GM12801 (cell line): ENCODE results near the gene OR51G1.

Experiments
- TF ChIP-seq, protein P1 (sequence below): IDR thresholded peaks from one replicate; pipeline ENCODE4 v1.5.1; 2011; ENCODE audit warnings: control low read depth; ENCODE audit not compliant: insufficient read length; ENCODE audit errors: extremely low read depth

The OR51G1 gene

DNA sequence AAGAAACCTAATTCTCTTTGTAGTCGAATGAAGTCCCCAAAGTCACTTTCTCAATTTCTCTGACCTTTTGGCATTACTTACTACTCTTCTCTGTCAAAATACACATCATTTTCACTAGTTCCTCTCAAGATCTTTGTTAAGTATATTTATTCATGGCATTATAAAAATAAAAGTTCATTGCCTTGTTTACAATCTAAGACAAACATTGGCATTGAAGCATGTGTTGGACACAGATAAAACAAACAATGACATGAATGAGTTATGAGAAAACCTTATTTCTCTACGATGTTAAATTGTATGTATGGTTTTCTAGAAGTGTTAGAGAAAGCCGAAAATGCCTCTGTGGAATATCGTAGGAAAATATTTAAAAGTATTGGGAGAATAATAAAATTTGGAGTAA lies 8.6 kb upstream of the OR51G1 start:
- TF ChIP-seq, protein P1, sequence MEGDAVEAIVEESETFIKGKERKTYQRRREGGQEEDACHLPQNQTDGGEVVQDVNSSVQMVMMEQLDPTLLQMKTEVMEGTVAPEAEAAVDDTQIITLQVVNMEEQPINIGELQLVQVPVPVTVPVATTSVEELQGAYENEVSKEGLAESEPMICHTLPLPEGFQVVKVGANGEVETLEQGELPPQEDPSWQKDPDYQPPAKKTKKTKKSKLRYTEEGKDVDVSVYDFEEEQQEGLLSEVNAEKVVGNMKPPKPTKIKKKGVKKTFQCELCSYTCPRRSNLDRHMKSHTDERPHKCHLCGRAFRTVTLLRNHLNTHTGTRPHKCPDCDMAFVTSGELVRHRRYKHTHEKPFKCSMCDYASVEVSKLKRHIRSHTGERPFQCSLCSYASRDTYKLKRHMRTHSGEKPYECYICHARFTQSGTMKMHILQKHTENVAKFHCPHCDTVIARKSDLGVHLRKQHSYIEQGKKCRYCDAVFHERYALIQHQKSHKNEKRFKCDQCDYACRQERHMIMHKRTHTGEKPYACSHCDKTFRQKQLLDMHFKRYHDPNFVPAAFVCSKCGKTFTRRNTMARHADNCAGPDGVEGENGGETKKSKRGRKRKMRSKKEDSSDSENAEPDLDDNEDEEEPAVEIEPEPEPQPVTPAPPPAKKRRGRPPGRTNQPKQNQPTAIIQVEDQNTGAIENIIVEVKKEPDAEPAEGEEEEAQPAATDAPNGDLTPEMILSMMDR = no peak

DNA sequence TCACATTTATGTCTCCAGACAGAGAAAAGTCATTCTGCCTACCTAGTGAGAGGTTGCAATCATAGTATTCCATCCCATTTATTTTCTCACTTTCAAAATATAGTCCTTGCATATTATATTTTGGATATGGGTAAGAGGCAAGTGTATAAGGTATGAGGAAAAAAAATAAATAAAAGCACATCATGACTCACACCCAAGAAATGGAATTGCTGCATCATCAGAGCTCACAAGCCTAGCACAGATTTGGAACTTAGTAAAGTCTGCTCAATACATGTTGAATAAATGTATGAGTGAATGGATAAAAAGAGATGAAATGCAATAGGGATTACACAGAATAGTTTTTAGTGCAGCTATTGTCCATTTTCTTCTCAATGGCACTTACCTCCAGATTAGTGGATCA lies 2.5 kb upstream of the OR51G1 start:
- TF ChIP-seq, protein P1 = no peak

GRCh38 chr11:4922304-4922703 lies 1.8 kb downstream of the OR51G1 start:
- TF ChIP-seq, protein P1 = no peak

- TF ChIP-seq, protein P1 = no peak
Observed at GRCh38 chr11:4921796-4922195, 2.3 kb downstream of the OR51G1 start.

- TF ChIP-seq, protein P1 = no peak
Observed at GRCh38 chr11:4919250-4919649, 4.9 kb downstream of the OR51G1 start, which contains the start of gene OR51G2. Gene OR51G2 (minus strand): TSS chr11:4919350. CDS start chr11:4915663, 3,687 bp downstream.

DNA sequence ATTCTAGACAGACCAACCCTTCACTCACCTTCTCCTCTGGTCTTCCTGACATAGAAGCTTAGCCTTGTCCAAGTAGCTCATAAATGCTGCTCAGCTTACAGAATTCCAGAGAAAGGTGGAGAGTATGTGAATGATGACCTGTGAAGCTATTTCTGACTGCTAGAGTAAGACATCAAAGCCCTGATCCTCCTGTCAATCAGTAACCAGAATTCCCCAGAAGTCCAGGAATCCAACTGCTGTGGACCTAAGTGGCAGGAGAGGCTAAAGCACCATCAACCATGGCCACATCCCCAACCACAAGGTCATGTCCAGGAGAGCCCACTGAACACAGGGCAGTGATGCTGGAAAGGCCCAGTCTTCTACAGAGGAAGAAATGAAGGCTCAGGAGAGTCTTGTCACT lies 7.6 kb downstream of the OR51G1 start:
- TF ChIP-seq, protein P1 = no peak

- TF ChIP-seq, protein P1 = no peak
Observed at GRCh38 chr11:4903484-4903883, 20.7 kb downstream of the OR51G1 start, which contains the start of gene OR51A7. Gene OR51A7 (plus strand): TSS chr11:4903783. CDS start chr11:4907370, 3,587 bp downstream.
